Measurements from ENCODE around the gene MRGPRE.

GRCh38 chr11:3178349-3178748 lies 53.9 kb downstream of the MRGPRE start:
- TF ChIP-seq, protein P1, sequence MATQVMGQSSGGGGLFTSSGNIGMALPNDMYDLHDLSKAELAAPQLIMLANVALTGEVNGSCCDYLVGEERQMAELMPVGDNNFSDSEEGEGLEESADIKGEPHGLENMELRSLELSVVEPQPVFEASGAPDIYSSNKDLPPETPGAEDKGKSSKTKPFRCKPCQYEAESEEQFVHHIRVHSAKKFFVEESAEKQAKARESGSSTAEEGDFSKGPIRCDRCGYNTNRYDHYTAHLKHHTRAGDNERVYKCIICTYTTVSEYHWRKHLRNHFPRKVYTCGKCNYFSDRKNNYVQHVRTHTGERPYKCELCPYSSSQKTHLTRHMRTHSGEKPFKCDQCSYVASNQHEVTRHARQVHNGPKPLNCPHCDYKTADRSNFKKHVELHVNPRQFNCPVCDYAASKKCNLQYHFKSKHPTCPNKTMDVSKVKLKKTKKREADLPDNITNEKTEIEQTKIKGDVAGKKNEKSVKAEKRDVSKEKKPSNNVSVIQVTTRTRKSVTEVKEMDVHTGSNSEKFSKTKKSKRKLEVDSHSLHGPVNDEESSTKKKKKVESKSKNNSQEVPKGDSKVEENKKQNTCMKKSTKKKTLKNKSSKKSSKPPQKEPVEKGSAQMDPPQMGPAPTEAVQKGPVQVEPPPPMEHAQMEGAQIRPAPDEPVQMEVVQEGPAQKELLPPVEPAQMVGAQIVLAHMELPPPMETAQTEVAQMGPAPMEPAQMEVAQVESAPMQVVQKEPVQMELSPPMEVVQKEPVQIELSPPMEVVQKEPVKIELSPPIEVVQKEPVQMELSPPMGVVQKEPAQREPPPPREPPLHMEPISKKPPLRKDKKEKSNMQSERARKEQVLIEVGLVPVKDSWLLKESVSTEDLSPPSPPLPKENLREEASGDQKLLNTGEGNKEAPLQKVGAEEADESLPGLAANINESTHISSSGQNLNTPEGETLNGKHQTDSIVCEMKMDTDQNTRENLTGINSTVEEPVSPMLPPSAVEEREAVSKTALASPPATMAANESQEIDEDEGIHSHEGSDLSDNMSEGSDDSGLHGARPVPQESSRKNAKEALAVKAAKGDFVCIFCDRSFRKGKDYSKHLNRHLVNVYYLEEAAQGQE (IDR thresholded peaks at IDR 0.05; ENCODE audit: insufficient replicate concordance, low read depth) = no peak
- TF ChIP-seq, protein P2, sequence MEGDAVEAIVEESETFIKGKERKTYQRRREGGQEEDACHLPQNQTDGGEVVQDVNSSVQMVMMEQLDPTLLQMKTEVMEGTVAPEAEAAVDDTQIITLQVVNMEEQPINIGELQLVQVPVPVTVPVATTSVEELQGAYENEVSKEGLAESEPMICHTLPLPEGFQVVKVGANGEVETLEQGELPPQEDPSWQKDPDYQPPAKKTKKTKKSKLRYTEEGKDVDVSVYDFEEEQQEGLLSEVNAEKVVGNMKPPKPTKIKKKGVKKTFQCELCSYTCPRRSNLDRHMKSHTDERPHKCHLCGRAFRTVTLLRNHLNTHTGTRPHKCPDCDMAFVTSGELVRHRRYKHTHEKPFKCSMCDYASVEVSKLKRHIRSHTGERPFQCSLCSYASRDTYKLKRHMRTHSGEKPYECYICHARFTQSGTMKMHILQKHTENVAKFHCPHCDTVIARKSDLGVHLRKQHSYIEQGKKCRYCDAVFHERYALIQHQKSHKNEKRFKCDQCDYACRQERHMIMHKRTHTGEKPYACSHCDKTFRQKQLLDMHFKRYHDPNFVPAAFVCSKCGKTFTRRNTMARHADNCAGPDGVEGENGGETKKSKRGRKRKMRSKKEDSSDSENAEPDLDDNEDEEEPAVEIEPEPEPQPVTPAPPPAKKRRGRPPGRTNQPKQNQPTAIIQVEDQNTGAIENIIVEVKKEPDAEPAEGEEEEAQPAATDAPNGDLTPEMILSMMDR (IDR thresholded peaks at IDR 0.05; ENCODE audit: insufficient read depth, low read length) = no peak
